Hepatocyte (in vitro differentiated cells): ENCODE data around the gene ESD.

Source experiments
- EZH2phosphoT487 ChIP-seq: fragments of 200-600 bp; sonication (generic); IDR thresholded peaks from one replicate; pipeline ENCODE4 v1.6.1; 2018; ENCODE audit warnings: antibody characterized with exemption, mild to moderate bottlenecking, low read depth, moderate library complexity; ENCODE audit not compliant: unreplicated experiment, severe bottlenecking
- TF ChIP-seq, protein P1 (sequence below): fragments of 200-600 bp; sonication (generic); IDR thresholded peaks from 2 replicates; pipeline ENCODE4 v1.5.1; 2016; ENCODE audit warnings: antibody characterized with exemption, mild to moderate bottlenecking; ENCODE audit not compliant: poor library complexity

DNA sequence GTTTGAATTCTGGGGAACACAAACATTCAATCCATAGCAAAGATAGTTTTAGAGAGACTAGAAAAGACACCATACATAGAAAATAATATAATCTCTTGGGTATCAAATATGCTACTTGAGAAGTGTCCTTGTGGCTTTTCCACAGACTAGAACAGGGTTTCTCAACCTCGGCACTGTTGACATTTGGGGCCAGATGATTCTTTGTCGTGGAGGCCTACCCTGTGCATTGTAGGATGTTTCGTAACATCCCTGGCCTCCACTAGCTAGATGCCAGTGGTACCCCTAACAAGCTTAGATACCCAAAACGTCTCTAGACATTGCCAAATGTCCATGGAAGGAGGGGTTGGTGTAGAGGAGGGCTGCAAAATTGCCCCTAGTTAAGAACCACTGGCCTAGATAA, 2.2 kb upstream of the ESD start:
- TF ChIP-seq, protein P1, sequence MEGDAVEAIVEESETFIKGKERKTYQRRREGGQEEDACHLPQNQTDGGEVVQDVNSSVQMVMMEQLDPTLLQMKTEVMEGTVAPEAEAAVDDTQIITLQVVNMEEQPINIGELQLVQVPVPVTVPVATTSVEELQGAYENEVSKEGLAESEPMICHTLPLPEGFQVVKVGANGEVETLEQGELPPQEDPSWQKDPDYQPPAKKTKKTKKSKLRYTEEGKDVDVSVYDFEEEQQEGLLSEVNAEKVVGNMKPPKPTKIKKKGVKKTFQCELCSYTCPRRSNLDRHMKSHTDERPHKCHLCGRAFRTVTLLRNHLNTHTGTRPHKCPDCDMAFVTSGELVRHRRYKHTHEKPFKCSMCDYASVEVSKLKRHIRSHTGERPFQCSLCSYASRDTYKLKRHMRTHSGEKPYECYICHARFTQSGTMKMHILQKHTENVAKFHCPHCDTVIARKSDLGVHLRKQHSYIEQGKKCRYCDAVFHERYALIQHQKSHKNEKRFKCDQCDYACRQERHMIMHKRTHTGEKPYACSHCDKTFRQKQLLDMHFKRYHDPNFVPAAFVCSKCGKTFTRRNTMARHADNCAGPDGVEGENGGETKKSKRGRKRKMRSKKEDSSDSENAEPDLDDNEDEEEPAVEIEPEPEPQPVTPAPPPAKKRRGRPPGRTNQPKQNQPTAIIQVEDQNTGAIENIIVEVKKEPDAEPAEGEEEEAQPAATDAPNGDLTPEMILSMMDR, result no peak
- TF ChIP-seq EZH2phosphoT487, result no peak
